KMS-11 (cell line): Measurements from ENCODE around the gene GRK6.
A peak's percentile ranks its signal among the peaks of the same experiment; 100 is the strongest.

Source experiments
- H2AFZ ChIP-seq: fragments of 200-600 bp; sonication (generic); 2 replicates; pipeline ENCODE4 v1.6.1; 2016; ENCODE audit warnings: antibody characterized with exemption, mixed run types, low read depth
- H3K27ac ChIP-seq: fragments of 200-600 bp; sonication (generic); 2 replicates; pipeline ENCODE4 v1.6.1; 2016; ENCODE audit warnings: mild to moderate bottlenecking, mixed run types
- H3K27me3 ChIP-seq: fragments of 200-600 bp; sonication (generic); 2 replicates; pipeline ENCODE4 v1.6.1; 2017; ENCODE audit warnings: mild to moderate bottlenecking, low read depth, mixed run types, moderate library complexity; ENCODE audit not compliant: insufficient read depth
- H3K36me3 ChIP-seq: fragments of 200-600 bp; sonication (generic); 2 replicates; pipeline ENCODE4 v1.6.1; 2017; ENCODE audit warnings: mild to moderate bottlenecking, mixed run types; ENCODE audit not compliant: insufficient read depth
- H3K4me1 ChIP-seq: fragments of 200-600 bp; sonication (generic); 2 replicates; pipeline ENCODE4 v1.6.1; 2016; ENCODE audit warnings: mild to moderate bottlenecking, low read depth, mixed run types; ENCODE audit not compliant: poor library complexity, severe bottlenecking
- H3K4me2 ChIP-seq: fragments of 200-600 bp; sonication (generic); 2 replicates; pipeline ENCODE4 v1.7.0; 2016; ENCODE audit warnings: mild to moderate bottlenecking, mixed run types
- H3K4me3 ChIP-seq: fragments of 200-600 bp; sonication (generic); IDR thresholded peaks from 2 replicates; pipeline ENCODE4 v1.6.1; 2017; ENCODE audit warnings: low read depth, low read length, mixed read lengths; ENCODE audit not compliant: insufficient read depth
- H3K79me2 ChIP-seq: fragments of 200-600 bp; sonication (generic); 2 replicates; pipeline ENCODE4 v1.6.1; 2016; ENCODE audit warnings: low read depth, mixed run types; ENCODE audit not compliant: insufficient read depth
- H3K9ac ChIP-seq: fragments of 200-600 bp; sonication (generic); 2 replicates; pipeline ENCODE4 v1.6.1; 2016; ENCODE audit warnings: mild to moderate bottlenecking, mixed run types
- H4K20me1 ChIP-seq: fragments of 200-600 bp; sonication (generic); 2 replicates; pipeline ENCODE4 v1.6.1; 2016; ENCODE audit warnings: mild to moderate bottlenecking, mixed run types; ENCODE audit not compliant: insufficient read depth
- CTCF ChIP-seq: fragments of 200-600 bp; sonication (generic); conservative IDR thresholded peaks from 2 replicates; pipeline ENCODE4 v1.6.1; 2017; ENCODE audit warnings: low read depth, mild to moderate bottlenecking, antibody characterized with exemption, low read length, moderate library complexity, mixed read lengths

GRK6 gene

GRCh38 chr5:177405312-177405711, 21.2 kb upstream of the GRK6 start:
- H3K27ac ChIP-seq, result no peak overlapping the region
- no peaks in the 10 kb centered on the region for H3K27me3 ChIP-seq

GRCh38 chr5:177405805-177406204, 20.7 kb upstream of the GRK6 start:
- H3K9ac ChIP-seq, result no peak overlapping the region
- H3K36me3 ChIP-seq, result no peaks in the 10 kb centered on the region
- H4K20me1 ChIP-seq, result no peaks in the 10 kb centered on the region
- no peak overlapping the region for H3K4me2 ChIP-seq
- no peaks in the 10 kb centered on the region for H3K27me3 ChIP-seq
- H2AFZ ChIP-seq, result no peak overlapping the region
- H3K79me2 ChIP-seq, result no peaks in the 10 kb centered on the region
- no peak overlapping the region for H3K4me3 ChIP-seq
- TF ChIP-seq CTCF, result no peak
- no peak overlapping the region for H3K27ac ChIP-seq
- H3K4me1 ChIP-seq, result peaks cover 13% of the 10 kb centered on the region

More at GRCh38 chr5:177405312-177405711, 21.2 kb upstream of the GRK6 start:
- Histone ChIP-seq H3K4me3 (no peak overlapping the region), H3K36me3 (no peaks in the 10 kb centered on the region), H4K20me1 (no peaks in the 10 kb centered on the region), H3K9ac (no peak overlapping the region), H3K4me2 (peak overlapping the region; percentile 91; the same call in 1 of the 2 replicates), H3K4me1 (peaks cover 9% of the 10 kb centered on the region), H2AFZ (no peak overlapping the region), H3K79me2 (no peaks in the 10 kb centered on the region)
- no peak for TF ChIP-seq CTCF

GRCh38 chr5:177409043-177409801, 17.3 kb upstream of the GRK6 start, which contains the start of gene F12:
F12 (minus strand) TSS chr5:177409564; CDS start chr5:177409527, 37 bp downstream.
- Histone ChIP-seq H3K4me1 (peaks cover 40% of the 10 kb centered on the region), H3K36me3 (no peaks in the 10 kb centered on the region), H3K27ac (no peak within 1 kb of the TSS), H2AFZ (no peak within 1 kb of the TSS), H3K9ac (no peak within 1 kb of the TSS), H3K79me2 (no peaks in the 10 kb centered on the region), H4K20me1 (no peaks in the 10 kb centered on the region), H3K4me2 (no peak within 1 kb of the TSS), H3K4me3 (no peak within 1 kb of the TSS), H3K27me3 (no peaks in the 10 kb centered on the region)
- TF ChIP-seq CTCF, result no peak

GRCh38 chr5:177410575-177410974, 15.9 kb upstream of the GRK6 start:
- Histone ChIP-seq H3K4me2 (no peak overlapping the region), H4K20me1 (no peaks in the 10 kb centered on the region), H3K36me3 (no peaks in the 10 kb centered on the region), H3K27me3 (no peaks in the 10 kb centered on the region), H2AFZ (no peak overlapping the region), H3K4me1 (peaks cover 36% of the 10 kb centered on the region), H3K27ac (no peak overlapping the region), H3K9ac (no peak overlapping the region), H3K79me2 (no peaks in the 10 kb centered on the region), H3K4me3 (no peak overlapping the region)
- no peak for TF ChIP-seq CTCF
